Activated gamma-delta T cell (primary cell): Measurements from ENCODE around the gene IPO7.
"Not testable (repeated sequence)": the region's sequence is repeated elsewhere in the genome, so short reads cannot be mapped to it uniquely, and the experiment has no call there.

Experiments used
- DNase-seq: peaks from one replicate; lab custom pipeline; 2025; lab: John Stamatoyannopoulos, UW

The IPO7 gene

DNA sequence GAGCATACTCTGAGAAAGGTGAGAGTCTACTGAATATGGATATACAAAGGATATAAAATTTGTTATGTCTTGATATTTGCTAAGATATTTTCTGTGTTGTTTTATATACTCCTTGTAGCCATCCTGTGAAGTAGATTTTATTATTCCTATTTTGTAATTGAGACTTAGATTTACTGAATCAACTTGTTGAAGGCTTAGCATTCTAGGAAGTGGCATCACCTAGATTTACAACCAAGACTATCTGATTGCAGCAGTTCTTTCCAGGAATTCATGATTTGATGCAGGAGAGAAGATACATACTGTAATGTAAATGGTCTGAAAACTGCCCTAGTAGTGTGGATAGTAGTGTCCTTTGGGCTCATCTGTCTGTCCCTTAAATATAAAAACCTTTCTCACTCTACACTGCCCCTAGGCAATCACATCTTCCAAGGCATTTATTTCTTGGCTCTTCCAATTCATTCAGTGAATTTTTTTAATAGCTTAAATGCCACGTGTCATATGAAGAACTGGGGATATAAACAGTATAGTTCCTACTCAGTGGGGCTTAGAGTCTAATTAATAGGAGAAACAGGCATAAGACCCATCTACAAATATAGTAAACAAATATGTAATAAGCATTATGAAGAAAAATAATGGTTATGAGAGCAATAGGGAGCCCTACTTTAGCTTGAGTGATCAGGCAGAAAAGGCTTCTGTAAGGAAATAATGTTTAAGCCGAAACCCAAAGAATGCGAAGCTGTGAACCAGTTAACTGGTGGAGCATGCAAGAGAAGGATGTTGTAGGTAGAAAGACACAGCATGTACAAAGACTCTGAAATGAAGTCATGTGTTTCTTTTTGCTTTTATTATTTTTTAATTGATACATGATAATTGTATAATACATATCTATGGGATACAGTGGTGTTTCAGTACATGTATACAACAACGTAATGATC, 13.6 kb downstream of the IPO7 start:
- no peak for DNase-seq

DNA sequence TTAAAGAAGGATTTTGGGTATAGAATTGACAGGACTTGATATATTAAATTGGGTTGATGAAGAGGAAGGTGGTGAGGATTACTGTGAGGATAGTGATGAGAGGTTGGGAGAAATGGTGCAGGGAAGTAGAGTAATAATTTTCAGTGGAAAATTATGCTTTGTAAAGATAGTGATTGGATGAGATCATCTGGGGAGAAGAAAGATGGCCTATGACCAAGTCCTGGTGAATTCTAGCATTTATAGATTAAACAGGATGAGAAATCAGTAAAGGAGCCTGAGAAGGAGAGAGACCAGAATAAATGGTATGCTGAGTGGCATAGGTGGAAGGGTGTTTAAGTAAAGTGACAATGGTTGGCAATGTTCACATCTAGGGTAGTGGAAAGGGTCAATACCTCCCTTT, 15.0 kb downstream of the IPO7 start:
- no peak for DNase-seq

DNA sequence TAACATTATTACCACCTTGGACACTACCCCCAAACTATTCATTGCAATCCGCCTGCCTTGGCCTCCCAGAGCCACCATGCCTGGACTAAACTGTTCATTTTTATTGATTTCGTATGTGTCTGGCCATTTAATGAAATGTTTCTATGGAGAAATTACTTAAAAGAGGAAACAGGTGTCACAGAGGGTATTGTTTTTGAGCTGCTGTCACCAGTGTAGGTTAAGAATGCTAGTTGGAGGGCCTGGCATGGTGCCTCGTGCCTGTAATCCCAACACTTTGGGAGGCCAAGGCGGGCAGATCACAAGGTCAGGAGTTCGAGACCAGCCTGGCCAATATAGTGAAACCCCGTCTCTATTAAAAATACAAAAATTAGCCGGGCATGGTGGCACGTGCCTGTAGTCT, 17.4 kb downstream of the IPO7 start:
- not testable (repeated sequence) for DNase-seq

DNA sequence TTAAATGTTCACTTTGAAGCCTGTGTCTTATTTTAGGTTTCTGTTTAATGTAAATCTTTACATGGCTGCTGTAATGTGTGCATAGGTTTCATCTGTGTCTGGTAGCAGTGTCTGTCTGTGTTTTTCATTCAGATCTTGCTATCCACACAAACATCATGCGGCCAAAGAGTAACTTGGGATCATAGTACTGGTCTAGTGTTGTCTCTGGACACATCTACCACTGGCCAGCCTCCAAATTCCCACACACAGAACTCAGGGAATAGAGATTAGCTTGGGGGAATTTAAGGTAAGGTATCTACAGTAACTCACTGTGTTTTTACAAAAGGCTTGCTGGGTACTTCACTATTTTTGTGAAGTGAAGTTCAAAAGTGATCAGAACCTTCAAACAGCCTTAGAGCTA, 44.3 kb downstream of the IPO7 start:
- DNase-seq, result no peak

DNA sequence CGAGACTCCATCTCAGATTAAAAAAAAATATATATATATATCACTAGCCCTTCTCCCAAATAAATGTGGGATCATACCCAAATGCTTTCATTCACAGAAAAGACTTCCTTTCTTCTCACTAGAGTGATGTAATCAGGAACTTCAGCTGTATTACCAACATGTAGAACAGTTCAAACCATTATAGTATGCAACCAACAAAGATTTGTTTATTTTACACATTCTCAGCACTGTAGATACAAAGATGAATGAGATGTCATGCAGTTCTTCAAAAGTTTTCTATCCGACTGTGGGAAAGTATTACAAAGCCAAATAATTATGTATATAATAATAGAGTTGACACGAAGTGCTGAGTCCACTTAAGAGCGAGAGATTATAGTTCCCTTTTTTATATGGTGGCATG, 54.2 kb downstream of the IPO7 start:
- DNase-seq, result no peak

DNA sequence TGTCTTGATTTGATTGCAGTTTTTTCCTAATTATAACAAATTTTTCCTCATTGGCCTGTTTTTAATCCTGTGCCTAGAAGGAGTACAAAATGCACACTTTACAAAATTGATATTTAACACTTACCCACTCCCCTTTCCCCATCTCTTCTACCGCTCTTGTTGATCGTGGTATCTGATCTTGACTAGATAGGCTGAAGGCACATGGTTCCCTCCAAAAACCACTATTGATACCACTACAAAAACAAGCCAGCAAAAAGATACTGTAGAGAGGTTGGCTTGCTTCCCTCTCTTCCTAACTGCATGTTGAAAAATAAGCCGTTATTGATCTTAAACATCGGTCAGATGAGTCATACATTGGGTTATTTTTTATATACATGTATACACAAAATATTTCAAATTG, 61.8 kb downstream of the IPO7 start:
- no peak for DNase-seq

DNA sequence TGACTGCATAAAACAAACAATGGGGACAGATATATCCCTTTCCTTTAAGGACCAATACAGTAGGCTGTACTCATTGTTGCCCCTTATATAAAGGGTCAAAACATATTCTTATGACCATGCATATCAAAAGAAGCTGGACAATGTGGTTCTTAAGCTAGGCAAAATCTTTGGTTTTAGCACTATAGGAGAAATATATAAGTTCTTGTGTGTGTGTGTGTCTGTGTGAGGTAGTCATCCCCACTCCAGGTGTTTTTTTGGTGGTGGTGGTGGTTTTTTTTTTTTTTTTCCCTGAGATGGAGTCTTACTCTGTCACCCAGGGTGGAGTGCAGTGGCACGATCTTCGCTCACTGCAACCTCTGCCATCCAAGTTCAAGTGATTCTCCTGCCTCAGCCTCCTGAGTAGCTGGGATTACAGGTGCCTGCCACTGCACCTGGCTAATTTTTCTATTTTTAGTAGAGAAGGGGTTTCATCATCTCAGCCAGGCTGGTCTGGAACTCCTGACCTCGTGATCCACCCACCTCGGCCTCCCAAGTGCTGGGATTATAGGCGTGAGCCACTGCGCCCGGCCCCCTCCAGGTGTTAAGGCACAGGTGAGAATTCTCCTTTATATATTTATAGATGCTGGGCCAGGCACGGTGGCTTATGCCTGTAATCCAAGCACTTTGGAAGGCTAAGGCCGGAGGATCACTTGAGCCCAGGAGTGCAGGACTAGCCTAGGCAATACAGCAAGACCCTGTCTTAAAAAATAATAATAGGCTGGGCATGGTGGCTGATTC, 64.3 kb downstream of the IPO7 start:
- no peak for DNase-seq

DNA sequence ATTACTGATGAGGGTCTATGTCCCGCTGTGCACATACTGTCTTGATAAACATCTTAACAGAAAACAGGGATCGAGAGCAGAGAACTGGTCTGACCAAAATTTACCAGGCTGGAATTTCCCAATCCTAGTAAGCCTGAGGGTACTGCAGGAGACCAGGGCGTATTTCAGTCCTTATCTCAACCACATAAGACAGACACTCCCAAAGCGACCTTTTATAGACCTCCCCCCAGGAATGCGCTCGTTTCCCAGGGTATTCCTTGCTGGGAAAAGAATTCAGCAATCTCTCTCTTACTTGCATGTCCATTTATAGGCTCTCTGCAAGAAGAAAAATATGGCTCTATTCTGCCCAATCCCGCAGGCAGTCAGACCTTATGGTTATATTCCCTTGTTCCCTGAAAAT, 67.6 kb downstream of the IPO7 start:
- DNase-seq, result not testable (repeated sequence)

DNA sequence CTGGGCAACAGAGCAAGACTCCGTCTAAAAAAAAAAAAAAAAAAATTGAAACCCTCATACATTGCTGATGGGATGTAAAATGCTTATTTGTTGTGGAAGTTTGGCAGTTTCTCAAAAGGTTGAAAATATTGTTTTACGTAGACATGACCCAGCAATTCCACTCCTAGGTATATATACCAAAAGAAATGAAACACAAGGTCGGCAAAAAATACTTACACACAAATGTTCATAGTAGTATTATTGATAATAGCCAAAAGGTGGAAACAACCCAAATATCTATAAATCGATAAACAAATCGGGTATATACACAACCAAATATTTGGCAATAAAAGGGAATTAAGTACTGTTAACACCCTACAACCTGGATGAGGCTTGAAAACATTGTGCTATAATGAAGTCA, 71.3 kb downstream of the IPO7 start:
- no peak for DNase-seq

DNA sequence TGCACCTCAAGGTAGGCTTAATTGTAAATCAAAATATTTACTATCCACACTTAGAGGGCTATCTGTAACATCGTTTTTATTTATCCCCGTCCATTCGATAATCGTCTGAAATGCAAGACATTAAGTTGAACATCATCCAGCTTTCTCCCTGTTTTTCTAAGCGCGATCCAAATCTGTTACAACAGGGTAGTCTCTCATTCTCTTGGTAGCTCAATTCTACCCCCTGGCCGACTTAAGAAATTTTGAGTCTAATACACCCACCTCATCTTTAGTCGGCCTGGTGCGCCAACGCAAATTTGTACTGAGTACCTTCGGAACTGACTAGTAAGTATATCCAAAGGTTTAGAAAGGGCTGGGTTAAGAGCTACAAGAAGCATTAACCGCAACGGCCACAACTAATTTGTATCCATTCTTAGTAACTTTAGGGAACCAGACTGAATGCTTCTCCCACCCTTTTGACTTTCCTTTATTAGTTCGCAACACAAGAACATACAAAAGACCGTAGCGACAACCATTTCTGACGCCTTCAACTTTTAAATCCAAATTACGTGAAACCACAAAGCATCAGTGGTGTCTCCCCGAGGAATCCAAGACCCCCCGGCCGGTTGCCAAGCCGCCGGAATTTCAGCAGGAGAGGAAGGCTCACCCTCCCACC, 75.3 kb downstream of the IPO7 start:
- no peak for DNase-seq

DNA sequence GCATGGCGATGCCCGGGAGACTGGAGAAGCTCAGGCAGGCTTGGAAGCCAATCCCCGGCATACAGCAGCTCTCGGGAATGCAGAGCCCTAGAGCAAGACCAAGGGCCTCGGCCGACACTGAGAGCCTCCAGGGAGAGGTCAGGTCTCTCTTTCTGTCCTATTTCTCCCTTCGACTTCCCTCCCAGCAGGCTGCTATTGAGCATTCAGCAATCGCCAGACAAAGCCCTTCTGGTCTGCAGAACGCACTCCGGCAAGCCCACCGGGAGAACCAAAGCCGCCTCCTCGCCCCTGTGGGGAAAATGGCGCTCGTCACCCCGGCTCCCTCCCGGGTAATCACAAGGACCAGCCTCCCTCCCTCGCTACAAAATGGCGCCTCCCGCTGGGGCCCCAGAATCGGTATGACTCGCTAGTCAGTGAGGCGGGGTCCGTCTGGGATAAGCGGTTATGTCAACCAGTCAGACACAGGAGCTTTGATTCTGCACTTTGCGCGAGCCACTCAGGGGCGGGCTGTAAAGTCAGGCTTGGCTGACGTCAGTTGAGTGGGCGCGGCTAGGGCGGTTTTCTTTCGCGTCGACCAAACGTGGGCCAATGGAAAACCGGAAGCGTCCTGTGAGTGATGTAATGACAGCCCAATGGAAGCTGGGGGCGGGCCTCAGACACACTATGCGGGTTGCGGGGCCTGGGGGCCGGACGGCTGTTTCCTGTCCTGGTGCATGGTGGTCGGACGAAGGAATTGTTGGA, 76.0 kb downstream of the IPO7 start, which contains the start of gene ZNF143:
TSS of gene ZNF143 (plus strand) at position 691 of the 741 bp plus-strand sequence. CDS start 10,297 bp downstream, outside the sequence.
- DNase-seq, result peak; percentile 99

DNA sequence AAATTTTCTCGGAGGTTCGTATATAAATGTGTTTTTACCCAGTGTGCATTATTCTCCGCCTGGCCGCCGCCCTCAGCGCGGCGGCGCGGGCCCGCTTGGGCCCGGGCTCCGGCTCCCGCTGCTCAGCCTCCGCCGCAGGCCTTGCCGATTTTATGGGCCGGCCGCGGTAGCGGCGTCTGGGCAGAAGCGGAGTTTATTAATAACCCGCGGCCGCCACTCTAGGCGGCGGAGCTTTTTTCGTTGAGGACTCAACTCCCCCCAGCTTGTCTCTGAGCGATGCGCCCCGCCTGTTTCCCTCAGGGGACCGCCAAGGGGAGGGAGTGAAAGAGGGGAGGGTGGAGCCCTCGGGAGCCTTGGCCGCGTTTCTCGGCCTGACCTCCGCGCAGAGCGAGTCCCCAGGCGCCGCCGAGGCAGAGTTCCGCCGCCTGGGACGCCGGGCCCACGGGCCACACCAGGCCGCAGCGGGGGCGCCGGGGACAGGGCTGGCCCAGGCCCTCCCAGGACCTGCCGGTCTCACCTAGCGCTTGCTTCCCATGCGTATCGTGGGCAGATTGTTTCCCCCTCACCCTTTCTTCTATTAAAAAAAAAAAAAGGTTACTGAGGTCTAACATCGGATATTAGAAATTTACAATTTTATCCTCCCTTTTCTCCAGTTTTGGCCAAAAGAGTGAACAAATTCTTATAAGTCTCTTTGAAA, 76.8 kb downstream of the IPO7 start:
- DNase-seq, result peak; percentile 67

DNA sequence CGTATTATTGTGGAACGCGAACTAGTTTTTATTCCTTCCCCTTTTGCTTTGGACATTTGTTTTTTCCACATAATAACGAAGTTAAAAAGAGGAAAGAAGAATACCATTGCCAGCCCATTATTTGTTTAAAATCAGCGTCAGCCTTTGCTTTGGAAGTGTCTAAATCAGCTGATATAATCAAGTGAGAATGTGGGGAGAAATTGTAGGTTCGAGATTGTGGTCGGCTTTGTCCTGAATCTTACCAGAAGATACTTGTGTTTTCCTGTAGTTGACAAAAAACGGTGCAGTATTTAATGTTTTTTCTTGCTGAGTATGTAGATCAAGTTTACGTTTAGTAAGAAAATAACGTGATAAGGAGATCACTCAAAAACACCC, 77.3 kb downstream of the IPO7 start:
- DNase-seq, result no peak

DNA sequence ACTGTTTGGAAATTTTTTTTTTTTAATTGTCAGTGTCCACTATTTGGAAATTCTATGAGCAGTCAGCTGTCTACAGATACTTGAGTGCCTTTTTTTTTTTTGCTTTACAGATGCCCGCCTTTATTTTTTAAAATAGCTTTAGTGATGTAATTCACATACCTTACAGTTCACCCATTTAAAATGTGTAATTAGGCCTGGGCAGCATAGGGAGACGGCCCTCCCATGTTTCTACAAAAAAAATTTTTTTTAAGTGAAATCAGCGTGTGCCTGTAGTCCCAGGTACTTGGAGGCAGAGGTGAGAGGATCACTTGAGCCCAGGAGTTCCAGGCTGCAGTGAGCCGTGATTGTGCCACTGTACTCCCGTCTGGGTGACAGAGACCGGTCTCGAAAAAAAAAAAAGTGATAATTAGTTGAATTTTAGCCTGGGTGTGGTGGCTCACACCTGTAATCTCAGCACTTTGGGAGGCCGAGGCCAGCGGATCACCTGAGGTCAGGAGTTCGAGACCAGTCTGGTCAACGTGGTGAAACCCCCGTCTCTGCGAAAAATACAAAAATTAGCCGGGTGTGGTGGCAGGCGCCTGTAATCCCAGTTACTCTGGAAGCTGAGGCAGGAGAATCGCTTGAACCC, 77.8 kb downstream of the IPO7 start:
- DNase-seq, result no peak

DNA sequence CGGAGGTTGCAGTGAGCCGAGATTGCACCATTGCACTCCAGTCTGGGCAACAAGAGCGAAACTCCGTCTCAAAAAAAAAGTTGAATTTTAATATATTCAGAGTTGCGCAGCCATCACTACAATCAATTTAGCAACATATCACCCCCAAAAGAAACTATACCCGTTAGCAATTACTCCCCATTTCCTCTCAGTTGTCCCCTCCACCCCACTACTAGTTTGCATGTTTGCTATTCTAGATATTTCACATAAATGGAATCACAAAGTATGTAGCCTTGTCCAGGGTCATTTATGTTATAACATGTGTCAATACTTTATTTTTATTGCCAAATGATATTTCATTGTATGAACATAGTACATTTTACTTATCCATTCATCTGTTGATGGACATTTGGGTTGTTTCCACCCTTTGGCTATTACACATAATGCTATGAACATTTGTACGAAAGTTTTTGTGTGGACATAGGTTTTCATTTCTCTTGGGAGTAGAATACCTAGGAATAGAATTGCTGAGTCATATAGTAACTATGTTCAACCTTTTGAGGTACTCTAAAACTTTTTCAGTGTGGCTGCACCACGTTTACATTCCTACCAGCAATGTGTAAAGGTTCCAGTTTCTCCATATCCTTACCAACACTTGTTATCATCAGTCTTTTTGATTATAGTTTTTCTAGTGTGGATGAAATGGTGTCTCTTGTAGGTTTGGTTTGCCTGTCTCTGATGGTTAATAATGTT, 78.5 kb downstream of the IPO7 start:
- DNase-seq, result no peak

DNA sequence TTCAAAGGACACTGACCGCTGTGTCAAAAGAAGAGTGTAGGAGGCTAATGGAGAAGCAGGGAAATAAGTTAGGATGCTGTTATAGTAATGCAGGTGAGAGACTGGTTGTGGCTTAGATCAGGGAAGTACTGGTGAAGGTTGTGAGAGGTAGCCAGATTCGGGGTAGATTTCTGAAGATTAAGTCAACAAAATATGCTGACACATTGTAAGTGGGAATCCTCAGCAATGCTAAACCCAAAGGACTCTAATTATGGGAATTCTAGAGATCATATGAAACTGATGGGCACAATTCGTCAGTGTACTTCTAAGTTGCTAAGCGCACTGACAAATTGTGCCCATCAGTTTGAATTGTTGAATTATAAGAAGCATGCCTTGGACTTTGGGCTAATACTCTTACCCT, 86.3 kb downstream of the IPO7 start:
- DNase-seq, result no peak

DNA sequence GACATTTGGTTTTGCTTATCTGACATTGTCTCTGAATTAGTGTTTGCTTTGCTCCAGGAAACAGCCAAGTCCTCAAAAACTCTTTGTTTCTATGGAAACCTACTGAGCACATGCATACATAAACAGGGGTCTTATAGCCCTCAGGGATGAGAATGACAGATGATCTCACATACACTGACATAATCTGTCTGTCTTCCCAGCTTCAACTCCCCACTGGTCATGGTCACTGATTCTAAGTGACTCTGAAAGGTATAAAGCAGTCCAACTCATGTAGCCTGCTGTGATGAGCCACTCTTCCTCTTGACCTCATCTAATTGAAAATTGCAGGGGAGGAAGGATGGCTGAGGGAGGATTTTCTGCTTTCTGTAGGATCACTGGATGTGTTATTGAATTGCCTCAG, 89.0 kb downstream of the IPO7 start:
- DNase-seq, result no peak

DNA sequence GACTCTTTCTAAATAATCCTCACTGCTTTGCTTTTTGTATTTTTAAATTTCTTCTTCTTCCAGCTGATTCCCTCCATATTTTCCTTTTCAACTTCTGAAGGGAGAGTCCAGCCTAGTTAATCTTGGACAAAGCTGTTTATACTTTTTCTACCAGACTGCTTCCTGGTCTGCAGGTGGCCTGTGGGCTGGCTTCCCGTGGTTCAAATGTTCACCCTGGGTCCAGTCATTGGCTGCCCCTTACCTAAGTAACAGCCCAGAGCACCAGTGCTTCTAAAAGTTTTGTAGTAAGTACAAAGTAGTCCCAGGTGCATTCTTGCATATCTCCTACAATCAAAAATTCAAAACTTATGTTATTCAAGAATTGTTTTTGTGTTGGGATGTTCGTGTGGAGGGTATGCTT, 95.4 kb downstream of the IPO7 start:
- DNase-seq, result no peak

DNA sequence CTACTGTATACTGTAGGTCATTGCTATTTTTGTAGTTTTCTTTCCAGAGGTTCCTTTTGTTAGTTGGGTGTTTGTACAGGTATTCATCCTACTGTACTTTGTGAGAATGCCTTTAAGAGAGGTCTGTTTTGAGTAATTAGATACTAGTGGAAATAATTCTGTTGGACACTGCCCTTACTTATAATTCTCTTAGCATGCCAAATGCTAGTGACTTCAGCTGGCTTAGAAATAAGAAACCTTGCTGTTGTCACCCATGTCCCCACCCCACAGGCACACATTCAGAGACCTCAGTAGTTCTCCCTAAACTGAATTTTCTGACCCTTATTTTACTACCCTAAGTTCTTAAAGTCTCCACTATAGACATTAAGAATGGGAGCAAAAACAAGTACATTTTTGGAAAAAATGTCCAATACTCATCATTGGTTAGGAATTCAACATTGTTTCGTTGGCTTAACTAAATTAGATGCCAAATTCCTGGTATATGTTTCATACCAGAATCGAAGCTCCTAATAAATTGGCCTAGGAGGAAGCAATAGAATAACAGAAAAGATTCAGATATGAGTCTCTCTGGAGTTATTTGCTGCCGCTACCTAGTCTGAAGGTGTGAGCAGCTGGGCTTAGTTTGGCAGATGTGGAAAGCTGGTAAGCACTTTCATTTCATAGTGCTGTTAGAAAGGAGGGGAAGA, 104.8 kb downstream of the IPO7 start:
- no peak for DNase-seq
